OCI-LY3 (cell line): Measurements from ENCODE around the gene SLC37A1.

Experiments used
- H2AFZ ChIP-seq: fragments of 200-600, 300-600 bp; shearing (Covaris generic); 2 replicates; pipeline ENCODE4 v1.6.0; 2014; ENCODE audit warnings: antibody characterized with exemption, low read depth, low read length
- H3K27ac ChIP-seq: fragments of 200-600, 300-600 bp; sonication (generic); 2 replicates; pipeline ENCODE4 v1.5.1; 2014; ENCODE audit warnings: mild to moderate bottlenecking, low read length, moderate library complexity, mixed read lengths
- H3K27me3 ChIP-seq: fragments of 200-600, 300-600 bp; sonication (generic); 2 replicates; pipeline ENCODE4 v1.6.1; 2014; ENCODE audit warnings: low read depth, low read length, mixed read lengths
- H3K36me3 ChIP-seq: fragments of 200-600, 300-600 bp; sonication (generic); replicated peaks from 2 replicates; pipeline ENCODE3; 2014; ENCODE audit warnings: low read depth, low read length, mixed read lengths
- H3K4me1 ChIP-seq: fragments of 300-600, 200-600 bp; sonication (generic); 2 replicates; pipeline ENCODE4 v1.6.1; 2014; ENCODE audit warnings: low read length, mixed read lengths
- H3K4me2 ChIP-seq: fragments of 200-600, 300-600 bp; sonication (generic); 2 replicates; pipeline ENCODE4 v1.6.1; 2014; ENCODE audit warnings: low read length, mixed read lengths
- H3K4me3 ChIP-seq: fragments of 300-600, 200-600 bp; sonication (generic); 2 replicates; pipeline ENCODE4 v1.5.1; 2014; ENCODE audit warnings: antibody characterized with exemption, mild to moderate bottlenecking, low read length, moderate library complexity
- H3K79me2 ChIP-seq: fragments of 300-600, 200-600 bp; shearing (Covaris generic); 2 replicates; pipeline ENCODE4 v1.6.1; 2014; ENCODE audit warnings: mild to moderate bottlenecking, low read length, mixed read lengths
- H3K9ac ChIP-seq: fragments of 300-600, 200-600 bp; shearing (Covaris generic); 2 replicates; pipeline ENCODE4 v1.6.0; 2014; ENCODE audit warnings: mild to moderate bottlenecking, low read length, moderate library complexity
- H3K9me3 ChIP-seq: fragments of 200-600, 300-600 bp; shearing (Covaris generic); 2 replicates; pipeline ENCODE4 v1.6.1; 2014; ENCODE audit warnings: low read length, mixed read lengths; ENCODE audit not compliant: insufficient read depth
- H4K20me1 ChIP-seq: fragments of 200-600, 300-600 bp; sonication (generic); 2 replicates; pipeline ENCODE4 v1.6.1; 2016; ENCODE audit warnings: low read length, mixed read lengths; ENCODE audit not compliant: insufficient read depth
- CTCF ChIP-seq: fragments of 200-600, 300-600 bp; sonication (generic); IDR thresholded peaks from 2 replicates; pipeline ENCODE4 v1.5.1; 2014; ENCODE audit warnings: antibody characterized with exemption, low read length, low read depth
- EZH2phosphoT487 ChIP-seq: fragments of 200-600 bp; shearing (Covaris generic); IDR thresholded peaks from 2 replicates; pipeline ENCODE4 v1.6.1; 2018; ENCODE audit warnings: antibody characterized with exemption, mixed run types, low read depth

The SLC37A1 gene

GRCh38 chr21:42611852-42612251 lies 98.2 kb downstream of the SLC37A1 start:
- Histone ChIP-seq H3K36me3 (no peaks in the 10 kb centered on the region), H3K9me3 (no peaks in the 10 kb centered on the region), H3K27ac (no peak overlapping the region), H3K79me2 (no peaks in the 10 kb centered on the region), H3K27me3 (no peaks in the 10 kb centered on the region; the same call in 1 of the 2 replicates), H3K4me3 (no peak overlapping the region), H3K4me1 (peaks cover 7% of the 10 kb centered on the region; the same call in 1 of the 2 replicates), H2AFZ (no peak overlapping the region), H4K20me1 (no peaks in the 10 kb centered on the region), H3K9ac (no peak overlapping the region), H3K4me2 (no peak overlapping the region)
- TF ChIP-seq EZH2phosphoT487 (no peak), CTCF (no peak)

- H3K27me3 ChIP-seq, result no peaks in the 10 kb centered on the region; the same call in 1 of the 2 replicates
- H3K79me2 ChIP-seq, result no peaks in the 10 kb centered on the region
- H3K27ac ChIP-seq, result no peak overlapping the region
- H3K4me2 ChIP-seq, result no peak overlapping the region
- H3K4me3 ChIP-seq, result no peak overlapping the region
- H3K4me1 ChIP-seq, result peaks cover 7% of the 10 kb centered on the region; the same call in 1 of the 2 replicates
- no peaks in the 10 kb centered on the region for H3K9me3 ChIP-seq
- no peaks in the 10 kb centered on the region for H4K20me1 ChIP-seq
- TF ChIP-seq CTCF, result no peak
- no peak for TF ChIP-seq EZH2phosphoT487
- H3K36me3 ChIP-seq, result no peaks in the 10 kb centered on the region
- H3K9ac ChIP-seq, result no peak overlapping the region
- no peak overlapping the region for H2AFZ ChIP-seq
These were observed 98.7 kb downstream of the SLC37A1 start for GRCh38 chr21:42612390-42612789.

GRCh38 chr21:42613756-42614155 lies 100.1 kb downstream of the SLC37A1 start:
- no peaks in the 10 kb centered on the region for H4K20me1 ChIP-seq
- no peaks in the 10 kb centered on the region for H3K36me3 ChIP-seq
- no peak overlapping the region for H3K4me3 ChIP-seq
- no peak overlapping the region for H3K9ac ChIP-seq
- H2AFZ ChIP-seq, result no peak overlapping the region
- peaks cover 3% of the 10 kb centered on the region; the same call in 1 of the 2 replicates for H3K27me3 ChIP-seq
- H3K9me3 ChIP-seq, result no peaks in the 10 kb centered on the region
- no peak overlapping the region for H3K4me2 ChIP-seq
- peaks cover 7% of the 10 kb centered on the region; the same call in 1 of the 2 replicates for H3K4me1 ChIP-seq
- TF ChIP-seq CTCF, result no peak
- no peak for TF ChIP-seq EZH2phosphoT487
- H3K79me2 ChIP-seq, result no peaks in the 10 kb centered on the region
- no peak overlapping the region for H3K27ac ChIP-seq

- no peaks in the 10 kb centered on the region for H4K20me1 ChIP-seq
- H3K27ac ChIP-seq, result no peak overlapping the region
- H3K36me3 ChIP-seq, result no peaks in the 10 kb centered on the region
- H3K4me2 ChIP-seq, result no peak overlapping the region
- no peak overlapping the region for H3K4me3 ChIP-seq
- H3K4me1 ChIP-seq, result peaks cover 7% of the 10 kb centered on the region; the same call in 1 of the 2 replicates
- peak overlapping the region; percentile 97; the same call in 1 of the 2 replicates for H2AFZ ChIP-seq
- H3K9me3 ChIP-seq, result no peaks in the 10 kb centered on the region
- no peak overlapping the region for H3K9ac ChIP-seq
- peaks cover 9% of the 10 kb centered on the region; the same call in 1 of the 2 replicates for H3K27me3 ChIP-seq
- no peak for TF ChIP-seq CTCF
- TF ChIP-seq EZH2phosphoT487, result no peak
- no peaks in the 10 kb centered on the region for H3K79me2 ChIP-seq
These were observed 100.7 kb downstream of the SLC37A1 start for GRCh38 chr21:42614396-42614795.
